ENCODE data around the gene LCAT. TPM values are rescaled to one million over a fixed set of nuclear protein-coding genes. Genes with fewer than 3 reads are reported as not detected.

The LCAT gene
- total RNA-seq, 6 experiments from 2014 or later = 29.4 to 207 (median 137) TPM

DNA sequence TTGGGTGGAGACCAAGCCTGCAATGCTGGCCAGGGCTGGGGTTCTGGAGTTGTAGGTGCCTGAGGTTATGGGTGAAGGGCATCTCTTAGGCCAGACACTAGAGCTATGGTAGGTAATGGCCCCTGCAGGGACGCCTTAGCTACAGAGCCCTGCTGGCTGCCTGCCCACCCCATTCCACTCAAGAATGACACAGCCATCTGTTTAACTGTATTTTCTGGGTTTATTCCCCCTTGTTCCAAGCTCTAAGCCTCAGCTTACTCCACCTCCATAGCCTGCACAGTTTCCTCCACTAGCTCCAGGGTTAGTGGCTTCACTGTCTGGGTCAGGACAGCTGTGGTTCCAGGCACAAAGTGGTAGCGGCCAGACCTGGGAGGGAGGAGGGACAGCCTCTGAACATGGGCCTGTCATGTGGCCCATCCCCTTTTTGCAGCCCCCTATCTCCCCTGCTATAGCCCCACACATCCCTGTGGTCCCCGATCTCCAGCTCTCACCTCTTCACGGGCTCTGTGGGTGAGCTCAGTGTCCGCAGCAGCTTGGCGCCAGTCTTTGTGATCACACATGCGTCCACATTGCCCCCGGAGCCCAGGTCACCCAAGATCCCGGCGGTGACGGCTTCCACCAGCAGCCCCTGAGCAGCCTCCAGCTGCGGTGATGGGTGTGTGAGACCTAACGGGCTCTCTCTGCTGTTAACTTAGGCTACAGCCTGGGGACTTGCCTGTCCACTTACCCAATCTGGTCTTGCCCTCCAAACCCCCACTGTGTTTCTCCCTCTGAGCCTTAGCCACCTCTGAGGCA, 9.4 kb downstream of the LCAT start:
- Histone ChIP-seq H3K4me3 (no peak overlapping the region), H3K27ac (no peak overlapping the region), H3K27me3 (no peaks in the 10 kb centered on the region)

DNA sequence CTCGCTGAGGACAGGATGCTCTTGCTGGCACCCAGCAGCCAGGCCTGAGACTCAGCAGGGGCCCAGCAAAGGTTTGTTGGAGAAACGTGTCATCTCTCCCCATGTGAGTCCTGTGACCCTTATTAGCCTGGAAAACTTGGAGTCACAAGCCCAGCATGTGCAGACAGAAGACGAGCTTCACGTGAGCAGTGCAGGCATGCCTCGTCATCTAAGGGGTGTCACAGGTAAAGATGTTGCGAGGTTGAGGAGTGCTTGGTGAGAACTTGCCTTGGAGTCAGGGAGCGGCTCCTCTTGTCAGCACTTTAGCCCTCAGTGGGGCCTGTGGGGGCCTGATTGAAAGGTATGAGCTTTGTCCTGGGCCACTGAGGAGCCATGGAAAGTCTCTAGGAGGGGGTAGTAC, 10.1 kb downstream of the LCAT start:
- intact Hi-C loops (cut with DNase I) = no loop called here
- peaks cover 0 to 4% (median 0%) of the 10 kb centered on the region in 4 donors for H3K36me3 ChIP-seq
- WGBS (ENCODE audit: insufficient coverage, low coverage, low lambda C conversion rate, missing lambda C conversion rate) = 68% methylated on average over 2 of the region's 7 CpGs
- H3K9me3 ChIP-seq = no peaks in the 10 kb centered on the region
- H3K4me1 ChIP-seq = peaks cover 0 to 19% (median 3%) of the 10 kb centered on the region in 4 donors
- peak in 1 of 3 donors; percentile 37 for DNase-seq
- H3K4me3 ChIP-seq = no peak overlapping the region
- ATAC-seq = no peak
- no peak for TF ChIP-seq POLR2A (IDR thresholded peaks at IDR 0.05)
- TF ChIP-seq, protein P1, sequence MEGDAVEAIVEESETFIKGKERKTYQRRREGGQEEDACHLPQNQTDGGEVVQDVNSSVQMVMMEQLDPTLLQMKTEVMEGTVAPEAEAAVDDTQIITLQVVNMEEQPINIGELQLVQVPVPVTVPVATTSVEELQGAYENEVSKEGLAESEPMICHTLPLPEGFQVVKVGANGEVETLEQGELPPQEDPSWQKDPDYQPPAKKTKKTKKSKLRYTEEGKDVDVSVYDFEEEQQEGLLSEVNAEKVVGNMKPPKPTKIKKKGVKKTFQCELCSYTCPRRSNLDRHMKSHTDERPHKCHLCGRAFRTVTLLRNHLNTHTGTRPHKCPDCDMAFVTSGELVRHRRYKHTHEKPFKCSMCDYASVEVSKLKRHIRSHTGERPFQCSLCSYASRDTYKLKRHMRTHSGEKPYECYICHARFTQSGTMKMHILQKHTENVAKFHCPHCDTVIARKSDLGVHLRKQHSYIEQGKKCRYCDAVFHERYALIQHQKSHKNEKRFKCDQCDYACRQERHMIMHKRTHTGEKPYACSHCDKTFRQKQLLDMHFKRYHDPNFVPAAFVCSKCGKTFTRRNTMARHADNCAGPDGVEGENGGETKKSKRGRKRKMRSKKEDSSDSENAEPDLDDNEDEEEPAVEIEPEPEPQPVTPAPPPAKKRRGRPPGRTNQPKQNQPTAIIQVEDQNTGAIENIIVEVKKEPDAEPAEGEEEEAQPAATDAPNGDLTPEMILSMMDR (IDR thresholded peaks at IDR 0.05) = no peak
- H3K27me3 ChIP-seq = no peaks in the 10 kb centered on the region
- H3K27ac ChIP-seq = no peak overlapping the region

More for the DNA sequence above, 9.4 kb downstream of the LCAT start:
- Histone ChIP-seq H3K36me3 (peaks cover 0 to 4% (median 0%) of the 10 kb centered on the region in 4 donors), H3K9me3 (no peaks in the 10 kb centered on the region), H3K4me1 (peaks cover 0 to 20% (median 3%) of the 10 kb centered on the region in 4 donors)
- intact Hi-C loops (cut with DNase I) = no loop called here
- WGBS (ENCODE audit: insufficient coverage, low coverage, low lambda C conversion rate, missing lambda C conversion rate) = 77% methylated on average over 5 of the region's 13 CpGs
- TF ChIP-seq, protein P1 (IDR thresholded peaks at IDR 0.05) = no peak
- no peak for TF ChIP-seq POLR2A (IDR thresholded peaks at IDR 0.05)
- DNase-seq (peak in 1 of 3 donors; percentile 57), ATAC-seq (no peak)

DNA sequence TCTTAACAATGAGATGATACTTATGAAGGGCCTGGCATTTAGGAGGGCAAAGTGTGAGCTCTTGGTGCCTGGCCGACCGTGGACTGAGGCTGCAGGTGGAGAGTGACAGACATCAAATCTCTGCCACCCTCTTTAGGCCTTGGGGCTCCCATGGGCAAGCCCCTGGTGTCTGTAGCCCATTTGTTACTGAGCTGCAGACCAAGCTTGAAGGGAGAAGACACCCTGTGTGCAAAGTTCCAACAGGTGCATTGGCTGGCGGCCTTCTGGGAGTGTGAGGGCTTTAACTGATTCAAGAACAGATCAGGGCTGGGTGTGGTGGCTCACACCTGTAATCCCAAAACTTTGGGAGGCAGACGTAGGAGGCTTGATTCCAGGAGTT, 11.5 kb downstream of the LCAT start:
- Histone ChIP-seq H3K4me1 (peaks cover 0 to 15% (median 3%) of the 10 kb centered on the region in 4 donors), H3K27me3 (no peaks in the 10 kb centered on the region), H3K36me3 (peaks cover 0 to 4% (median under 1%) of the 10 kb centered on the region in 4 donors), H3K9me3 (no peaks in the 10 kb centered on the region), H3K4me3 (no peak overlapping the region), H3K27ac (no peak overlapping the region)
- ATAC-seq (no peak), DNase-seq (no peak)
- intact Hi-C loops (cut with DNase I) = no loop called here
- TF ChIP-seq, protein P1 (IDR thresholded peaks at IDR 0.05) = no peak
- TF ChIP-seq POLR2A (IDR thresholded peaks at IDR 0.05) = no peak
- WGBS (ENCODE audit: insufficient coverage, low coverage, low lambda C conversion rate, missing lambda C conversion rate) = no CpG with 5 or more reads among the region's 4 CpGs

DNA sequence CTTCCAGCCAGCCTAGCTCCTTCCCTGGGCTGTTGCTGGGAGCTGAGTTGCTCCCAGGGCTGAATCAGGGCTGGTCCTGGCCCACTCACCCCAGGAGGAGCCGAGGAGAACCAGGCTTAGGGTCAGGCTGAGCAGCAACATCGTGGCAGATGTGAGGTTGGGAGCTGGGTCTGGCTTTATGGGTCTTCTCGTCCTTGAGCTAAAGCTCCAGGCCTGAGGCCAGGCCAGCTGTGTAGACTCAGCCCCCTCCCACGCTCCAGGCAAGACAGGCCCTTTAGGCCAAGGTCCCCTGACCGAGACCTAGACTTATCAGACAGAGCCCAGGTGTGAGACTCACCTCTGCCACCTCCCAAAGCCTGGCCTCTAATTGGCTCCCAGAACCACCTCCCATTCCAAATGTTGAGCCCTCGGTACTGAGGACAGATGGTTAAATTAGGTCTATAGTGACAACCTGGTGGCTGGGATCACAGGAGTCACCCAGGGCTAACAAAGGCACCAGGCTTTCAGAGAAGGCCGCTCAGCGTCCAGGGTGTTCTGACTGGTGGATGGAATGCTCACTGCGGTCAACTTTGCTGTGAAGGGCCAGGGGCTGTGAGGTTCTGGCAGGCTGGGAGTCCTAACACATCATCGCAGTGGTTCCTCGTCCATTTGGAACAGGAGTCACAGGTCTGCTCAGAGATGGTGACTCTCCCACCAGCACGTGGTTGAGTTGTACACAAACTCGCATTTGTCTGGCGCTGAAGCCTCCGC, 12.0 kb downstream of the LCAT start, which contains the start of gene CTRL:
CTRL (minus strand) TSS at position 151 of the 750 bp plus-strand sequence; CDS start at position 141, 10 bp downstream.
- WGBS (ENCODE audit: insufficient coverage, low coverage, low lambda C conversion rate, missing lambda C conversion rate) = 100% methylated on average over 1 of the region's 15 CpGs
- TF ChIP-seq POLR2A (IDR thresholded peaks at IDR 0.05) = no peak
- TF ChIP-seq, protein P1 (IDR thresholded peaks at IDR 0.05) = no peak
- Histone ChIP-seq H3K4me1 (peaks cover 0 to 9% (median 3%) of the 10 kb centered on the region in 4 donors), H3K9me3 (no peaks in the 10 kb centered on the region), H3K27me3 (no peaks in the 10 kb centered on the region), H3K36me3 (peaks cover 0 to 4% (median 1%) of the 10 kb centered on the region in 4 donors), H3K27ac (no peak within 1 kb of the TSS), H3K4me3 (no peak within 1 kb of the TSS)
- intact Hi-C loops (cut with DNase I) = no loop called here
- no peak for ATAC-seq
- no peak for DNase-seq

Measured in right lobe of liver (tissue), 6 donors.